Type B pancreatic cell (in vitro differentiated cells): ENCODE results near the gene COL5A1. TPM values are rescaled to one million over a fixed set of nuclear protein-coding genes. Genes with fewer than 3 reads are reported as not detected.

Experiments
- DNase-seq: peaks from one replicate; pipeline ENCODE4 v3.0.0; 2021; ENCODE audit warnings: mixed read lengths; ENCODE audit not compliant: unreplicated experiment; ENCODE audit errors: extremely low spot score
- H3K27ac Mint-ChIP-seq: 2 replicates; pipeline ENCODE4 v1.8.0; 2021; ENCODE audit warnings: mild to moderate bottlenecking, mixed read lengths
- H3K27me3 Mint-ChIP-seq: 2 replicates; pipeline ENCODE4 v1.8.0; 2021; ENCODE audit warnings: mixed read lengths
- H3K36me3 Mint-ChIP-seq: 2 replicates; pipeline ENCODE4 v1.8.0; 2021; ENCODE audit warnings: mixed read lengths
- H3K4me1 Mint-ChIP-seq: one replicate; pipeline ENCODE4 v1.8.0; 2021; ENCODE audit warnings: mixed read lengths; ENCODE audit not compliant: unreplicated experiment
- H3K4me3 Mint-ChIP-seq: 2 replicates; pipeline ENCODE4 v1.8.0; 2021; ENCODE audit warnings: mild to moderate bottlenecking, mixed read lengths
- H3K9me3 Mint-ChIP-seq: 2 replicates; pipeline ENCODE4 v1.8.0; 2021; ENCODE audit warnings: mixed read lengths
- CTCF ChIP-seq: fragments of 200-600 bp; sonication (generic); conservative IDR thresholded peaks from 2 replicates; pipeline ENCODE4 v1.5.0; 2021; ENCODE audit warnings: antibody characterized with exemption, mild to moderate bottlenecking
- total RNA-seq: library from RNA; stranded (reverse); gene quantifications from 2 replicates; pipeline ENCODE4 v1.2.1, GENCODE V29; 2021; ENCODE audit warnings: low replicate concordance

COL5A1 gene
- total RNA-seq, 1 donor from 2014 or later = 112 TPM

- Mint-ChIP-seq H3K9me3 (no peaks in the 10 kb centered on the region), H3K4me3 (no peak overlapping the region), H3K4me1 (peaks cover 3% of the 10 kb centered on the region), H3K27me3 (no peaks in the 10 kb centered on the region), H3K27ac (no peak overlapping the region), H3K36me3 (peaks cover 5% of the 10 kb centered on the region)
- no peak for DNase-seq
- TF ChIP-seq CTCF = no peak
These were observed 197.2 kb downstream of the COL5A1 start for GRCh38 chr9:134838651-134839454.

GRCh38 chr9:134839455-134840125 lies 198.0 kb downstream of the COL5A1 start:
- Mint-ChIP-seq H3K4me1 (peaks cover 3% of the 10 kb centered on the region), H3K36me3 (peaks cover 9% of the 10 kb centered on the region), H3K9me3 (no peaks in the 10 kb centered on the region), H3K4me3 (no peak overlapping the region), H3K27me3 (no peaks in the 10 kb centered on the region), H3K27ac (no peak overlapping the region)
- no peak for DNase-seq
- no peak for TF ChIP-seq CTCF

- H3K9me3 Mint-ChIP-seq = no peaks in the 10 kb centered on the region
- peaks cover 3% of the 10 kb centered on the region for H3K4me1 Mint-ChIP-seq
- no peak overlapping the region for H3K27ac Mint-ChIP-seq
- no peak overlapping the region for H3K4me3 Mint-ChIP-seq
- H3K36me3 Mint-ChIP-seq = peaks cover 9% of the 10 kb centered on the region
- no peak for DNase-seq
- no peaks in the 10 kb centered on the region for H3K27me3 Mint-ChIP-seq
- no peak for TF ChIP-seq CTCF
These were observed 198.9 kb downstream of the COL5A1 start for GRCh38 chr9:134840511-134840910.

GRCh38 chr9:134841180-134841904 lies 199.7 kb downstream of the COL5A1 start:
- no peak overlapping the region for H3K27ac Mint-ChIP-seq
- peaks cover 9% of the 10 kb centered on the region for H3K36me3 Mint-ChIP-seq
- H3K27me3 Mint-ChIP-seq = no peaks in the 10 kb centered on the region
- H3K4me1 Mint-ChIP-seq = peaks cover 3% of the 10 kb centered on the region
- TF ChIP-seq CTCF = no peak
- no peak overlapping the region for H3K4me3 Mint-ChIP-seq
- no peak for DNase-seq
- no peaks in the 10 kb centered on the region for H3K9me3 Mint-ChIP-seq

GRCh38 chr9:134842321-134842720 lies 200.7 kb downstream of the COL5A1 start:
- H3K36me3 Mint-ChIP-seq = peaks cover 9% of the 10 kb centered on the region
- no peak overlapping the region for H3K27ac Mint-ChIP-seq
- peaks cover 3% of the 10 kb centered on the region for H3K4me1 Mint-ChIP-seq
- no peaks in the 10 kb centered on the region for H3K9me3 Mint-ChIP-seq
- H3K27me3 Mint-ChIP-seq = no peaks in the 10 kb centered on the region
- no peak for TF ChIP-seq CTCF
- no peak overlapping the region for H3K4me3 Mint-ChIP-seq
- no peak for DNase-seq
